Activated gamma-delta T cell treated with Interleukin-2 at 50 U/mL for 16 hours (primary cell): ENCODE measurements around the gene TLK2.
A peak's percentile ranks its signal among the peaks of the same experiment; 100 is the strongest.

Experiments used
- DNase-seq: peaks from one replicate; pipeline ENCODE4 v3.0.0-alpha.2; 2020

The TLK2 gene

DNA sequence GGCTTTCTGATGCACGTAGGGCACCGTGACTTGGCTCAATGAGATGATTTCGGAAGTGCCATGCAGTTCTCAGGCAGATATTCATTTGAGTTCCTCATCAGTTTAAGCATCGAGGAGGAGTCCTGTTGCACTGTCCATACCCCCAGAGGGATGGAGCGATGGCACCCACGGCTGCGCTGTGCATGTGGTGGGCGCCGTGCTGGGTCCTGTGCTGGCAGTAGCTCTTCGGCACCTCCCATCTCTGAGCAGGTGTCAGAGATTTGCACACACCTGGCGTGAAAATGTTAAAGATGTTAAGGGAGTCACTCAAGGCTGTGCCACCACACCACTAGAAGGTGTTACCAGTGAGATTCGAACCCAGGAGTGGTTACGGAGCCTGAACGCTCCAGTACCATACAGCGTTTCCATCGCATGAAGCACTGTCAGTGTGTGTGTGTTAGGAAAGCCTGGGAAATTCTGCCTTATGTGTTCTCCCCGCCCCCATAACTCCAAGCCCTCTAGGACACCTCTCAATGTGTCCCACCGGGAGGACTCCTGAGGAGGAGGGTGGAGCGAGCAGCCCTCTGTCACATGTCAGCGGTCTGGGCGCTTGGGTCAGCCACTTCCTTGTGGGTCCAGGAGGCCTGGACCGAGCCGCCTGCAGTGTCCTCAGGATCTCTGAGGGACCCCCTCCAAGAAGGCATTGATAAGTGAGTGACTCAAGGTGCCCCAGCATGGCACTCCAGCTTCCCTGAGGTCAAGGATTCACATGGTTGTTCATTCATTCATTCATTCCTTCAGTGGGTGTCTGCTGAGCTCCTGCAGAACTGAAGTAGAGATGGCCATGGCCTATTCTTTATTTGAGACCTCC lies 152.7 kb downstream of the TLK2 start:
- DNase-seq: no peak

DNA sequence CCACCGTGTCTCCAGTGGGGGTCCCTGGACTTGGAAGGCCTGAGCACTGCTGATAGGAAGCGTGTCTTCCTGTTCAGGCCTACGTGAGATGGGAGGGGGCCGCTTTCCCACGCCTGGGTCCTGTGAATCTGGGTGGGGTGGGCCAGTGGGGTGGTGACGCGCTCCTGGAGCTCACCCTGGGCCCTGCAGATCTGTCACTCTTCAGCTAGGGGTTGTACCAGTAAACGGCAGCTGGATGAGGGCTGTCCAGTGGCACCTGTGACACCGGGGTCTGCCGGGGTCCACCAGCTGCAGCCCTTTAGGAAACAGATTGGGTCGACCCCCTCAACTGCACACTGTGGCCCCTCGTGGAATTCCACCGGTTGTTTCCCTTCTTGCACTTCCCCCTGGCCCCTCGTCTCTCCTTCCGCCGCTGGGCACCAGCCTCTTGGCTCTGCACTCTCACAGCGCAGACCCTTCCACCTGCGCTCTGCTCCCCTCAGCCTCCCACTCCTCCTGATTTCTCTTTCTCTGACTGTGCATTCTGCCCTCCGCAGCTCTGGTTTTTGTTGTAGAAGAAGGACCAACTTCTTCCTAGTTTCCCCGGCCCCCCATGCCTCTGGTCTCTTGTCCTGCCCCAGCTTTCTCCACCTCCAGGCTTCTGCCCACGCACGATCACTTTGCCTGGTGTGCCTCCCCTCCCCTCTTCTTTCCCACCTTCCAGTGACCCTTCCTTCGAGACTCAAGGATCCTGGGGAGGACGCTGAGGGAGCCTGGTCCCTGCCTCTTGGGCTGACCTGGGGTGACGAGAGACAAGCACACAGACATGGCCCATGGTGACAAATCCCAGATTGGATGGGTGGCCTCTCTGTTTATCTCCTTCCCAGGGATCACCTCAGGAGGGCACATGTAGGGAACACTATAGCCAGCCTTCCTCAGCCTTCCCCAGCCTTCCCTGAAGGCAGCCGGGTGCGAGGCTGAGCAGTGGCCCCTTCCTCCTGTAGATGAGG lies 153.6 kb downstream of the TLK2 start:
- no peak for DNase-seq

DNA sequence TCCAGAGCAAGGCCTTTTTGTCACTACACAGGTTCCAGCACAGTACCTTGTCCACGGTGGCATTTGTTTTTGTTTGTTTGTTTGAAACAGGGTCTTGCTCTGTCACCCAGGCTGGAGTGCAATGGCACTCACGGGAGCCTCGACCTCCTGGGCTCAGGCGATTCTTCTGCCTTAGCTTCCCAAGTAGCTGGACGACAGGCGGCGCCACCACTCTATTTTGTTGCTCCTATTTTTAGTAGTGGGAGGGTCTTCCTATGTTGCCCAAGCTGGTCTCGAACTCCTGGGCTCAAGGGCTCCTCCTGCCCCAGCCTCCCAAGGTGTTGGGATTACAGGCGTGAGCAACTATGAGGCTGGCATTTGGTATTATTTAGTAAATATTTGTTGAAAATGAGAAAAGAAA lies 159.2 kb downstream of the TLK2 start:
- DNase-seq: no peak

DNA sequence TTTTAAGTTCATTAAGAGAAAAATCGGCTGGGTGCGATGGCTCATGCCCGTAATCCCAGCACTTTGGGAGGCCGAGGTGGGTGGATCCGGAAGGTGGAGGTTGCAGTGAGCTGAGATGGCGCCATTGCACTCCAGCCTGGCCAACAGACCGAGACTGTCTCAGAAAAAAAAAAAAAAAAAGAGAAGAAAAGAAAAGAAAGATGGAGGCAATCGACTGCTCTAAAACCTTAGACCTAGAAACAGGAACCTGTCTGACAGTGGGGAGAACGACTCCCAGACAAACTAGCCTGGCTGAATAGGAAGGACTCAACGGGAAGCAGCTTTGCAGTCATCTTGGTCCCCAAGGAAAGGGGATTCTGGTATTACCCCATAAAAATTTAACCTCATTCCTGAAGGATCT lies 162.5 kb downstream of the TLK2 start:
- no peak for DNase-seq

DNA sequence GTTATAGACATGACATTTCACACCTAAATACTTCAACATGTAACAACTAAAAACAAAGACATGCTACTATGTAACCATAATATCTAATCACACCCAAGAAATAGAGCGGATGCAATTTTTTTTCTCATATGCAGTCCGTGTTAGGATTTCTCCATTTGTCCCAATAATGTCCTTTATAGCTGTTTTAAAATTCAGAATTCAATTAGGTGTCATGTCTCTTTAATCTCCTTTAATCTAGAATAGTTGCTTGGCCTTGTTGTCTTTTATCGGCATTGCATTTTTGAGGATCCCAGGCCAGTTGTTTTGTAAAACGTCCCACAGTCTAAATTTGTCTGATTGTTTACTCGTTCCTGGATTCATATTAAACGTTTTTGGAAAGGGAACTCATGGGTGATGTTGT lies 163.3 kb downstream of the TLK2 start:
- no peak for DNase-seq

DNA sequence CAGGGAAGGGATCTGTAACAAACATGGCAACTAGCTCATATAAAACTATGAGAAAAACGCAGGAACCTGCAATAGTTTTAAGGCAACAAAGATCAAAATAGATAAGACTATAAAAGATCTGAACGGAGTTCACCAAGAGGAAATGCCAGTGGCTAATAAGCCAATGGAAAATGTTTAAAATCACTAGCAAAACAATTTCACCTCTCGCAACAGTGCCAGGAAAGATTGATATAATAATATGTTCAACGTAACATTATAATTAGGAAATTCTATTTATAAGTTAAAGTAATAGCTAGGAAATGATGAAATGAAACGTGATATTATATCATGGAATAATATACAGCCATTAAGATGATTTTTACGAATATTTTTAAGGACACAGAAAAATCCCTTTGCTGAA lies 164.9 kb downstream of the TLK2 start:
- no peak for DNase-seq

DNA sequence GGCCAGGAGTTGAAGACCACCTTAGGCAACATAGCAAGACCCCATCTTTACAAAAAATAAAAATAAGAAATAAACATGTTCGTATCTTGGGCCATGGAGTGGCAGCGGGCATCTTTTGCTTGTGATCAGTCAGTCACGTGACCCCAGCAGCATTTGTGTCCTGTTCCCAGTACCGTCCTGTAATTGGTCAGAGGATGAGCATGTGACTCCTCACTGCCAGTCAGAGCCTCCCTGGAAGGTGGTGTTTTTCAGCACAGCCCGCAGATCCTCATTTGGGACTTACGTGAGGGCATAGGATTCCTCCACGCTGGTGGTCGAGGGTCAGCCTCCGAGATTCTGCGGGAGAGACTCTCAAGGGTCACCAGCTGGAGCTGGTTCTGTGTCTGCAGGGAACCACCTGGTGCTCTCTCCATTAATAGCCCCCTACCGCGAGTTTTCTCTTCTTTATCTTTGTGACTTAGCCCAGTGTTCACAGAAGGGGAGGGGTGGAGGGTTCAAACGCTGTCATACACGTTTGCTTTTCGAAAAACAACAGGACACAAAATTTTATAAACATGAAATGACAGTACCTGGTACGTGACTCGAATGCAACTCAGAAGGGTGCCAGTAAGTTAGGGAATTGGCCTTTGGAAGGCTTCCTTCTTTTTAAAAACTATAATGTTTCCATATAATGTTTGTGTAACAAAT lies 166.0 kb downstream of the TLK2 start:
- no peak for DNase-seq

DNA sequence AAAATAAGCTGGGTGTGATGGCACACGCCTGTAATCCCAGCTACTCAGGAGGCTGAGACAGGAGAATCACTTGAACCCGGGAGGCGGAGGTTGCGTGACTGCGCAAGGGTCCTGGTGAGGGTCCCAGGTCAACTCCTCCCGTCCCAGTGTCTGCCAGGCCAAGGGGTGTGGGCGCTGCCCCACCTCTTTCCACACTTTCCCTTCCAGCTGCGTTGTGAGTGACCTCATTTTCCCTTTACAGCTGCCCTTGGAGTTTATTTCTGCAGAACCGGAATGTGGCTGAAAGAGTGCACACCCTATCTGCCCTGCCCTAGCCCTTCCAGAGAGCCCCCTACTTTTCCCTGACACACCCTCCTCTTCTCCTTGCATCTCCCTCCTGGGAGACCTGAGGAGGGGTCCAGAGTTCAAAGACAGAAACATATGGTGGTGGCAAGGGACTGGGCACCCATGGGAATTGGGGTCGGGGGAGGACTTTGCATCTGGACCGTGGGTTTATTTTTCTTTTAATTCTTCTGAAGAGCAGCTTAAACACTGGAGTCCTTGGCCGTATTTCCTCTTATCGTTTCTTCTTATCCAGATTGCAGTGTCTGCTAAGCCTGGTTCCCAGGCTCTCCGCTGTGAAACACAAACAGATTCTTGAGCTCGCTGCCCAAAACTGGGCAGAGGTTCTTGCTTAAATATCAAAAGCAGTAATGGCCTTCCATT lies 169.8 kb downstream of the TLK2 start:
- no peak for DNase-seq

DNA sequence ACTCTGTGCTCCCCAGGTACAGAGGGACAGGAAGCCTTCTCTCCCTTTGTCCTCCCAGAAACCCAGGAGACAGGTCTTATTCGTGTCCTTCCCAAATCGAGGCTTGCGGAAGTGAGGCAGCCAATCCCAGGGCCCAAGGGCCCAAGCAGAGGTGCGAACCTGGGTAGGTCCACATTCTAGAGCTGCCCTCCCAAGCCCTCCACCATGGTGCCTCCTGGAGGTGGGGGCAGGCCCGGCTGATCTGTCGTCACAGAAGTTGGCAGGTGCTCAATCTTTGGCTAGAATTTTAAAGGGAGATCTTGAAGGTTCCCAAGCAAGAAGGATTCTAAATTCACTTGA lies 170.3 kb downstream of the TLK2 start:
- no peak for DNase-seq

DNA sequence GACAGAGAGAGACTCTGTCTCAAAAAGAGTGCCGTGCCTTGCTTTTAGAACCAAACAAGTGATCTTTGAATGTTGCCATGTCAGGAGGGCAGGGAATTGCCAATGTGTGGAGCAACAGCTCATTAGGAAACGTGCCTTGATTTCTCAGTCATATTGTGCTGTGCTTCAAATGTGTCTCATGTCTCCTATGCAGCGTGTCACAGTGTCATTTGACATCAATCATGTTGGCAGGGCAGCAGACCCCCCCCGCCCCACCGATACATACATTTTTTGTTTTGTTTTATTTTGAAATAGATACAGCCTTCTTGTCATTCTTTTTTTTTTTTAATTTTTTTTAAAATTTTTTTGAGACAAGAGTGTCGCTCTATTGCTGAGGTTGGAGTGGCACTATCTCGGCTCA lies 170.9 kb downstream of the TLK2 start:
- no peak for DNase-seq

DNA sequence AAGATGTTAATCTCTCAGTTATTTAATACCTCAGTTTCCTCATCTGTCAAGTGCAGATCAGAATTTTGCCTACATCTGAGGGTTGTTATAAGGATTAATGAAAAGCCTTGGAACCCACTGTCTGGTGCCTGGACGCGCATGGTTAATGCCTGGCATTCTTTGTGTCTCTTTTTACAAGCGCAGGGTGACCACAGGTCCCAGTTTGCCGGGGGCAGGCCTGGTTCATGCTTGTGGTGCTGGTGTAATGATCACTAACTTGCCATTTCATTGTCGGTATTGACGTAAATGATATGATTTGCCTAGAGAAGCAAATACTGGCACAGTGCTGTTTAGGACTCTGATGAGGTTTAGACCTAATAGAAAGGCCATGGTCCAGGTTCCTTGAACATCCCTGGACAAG lies 172.0 kb downstream of the TLK2 start:
- DNase-seq: no peak

DNA sequence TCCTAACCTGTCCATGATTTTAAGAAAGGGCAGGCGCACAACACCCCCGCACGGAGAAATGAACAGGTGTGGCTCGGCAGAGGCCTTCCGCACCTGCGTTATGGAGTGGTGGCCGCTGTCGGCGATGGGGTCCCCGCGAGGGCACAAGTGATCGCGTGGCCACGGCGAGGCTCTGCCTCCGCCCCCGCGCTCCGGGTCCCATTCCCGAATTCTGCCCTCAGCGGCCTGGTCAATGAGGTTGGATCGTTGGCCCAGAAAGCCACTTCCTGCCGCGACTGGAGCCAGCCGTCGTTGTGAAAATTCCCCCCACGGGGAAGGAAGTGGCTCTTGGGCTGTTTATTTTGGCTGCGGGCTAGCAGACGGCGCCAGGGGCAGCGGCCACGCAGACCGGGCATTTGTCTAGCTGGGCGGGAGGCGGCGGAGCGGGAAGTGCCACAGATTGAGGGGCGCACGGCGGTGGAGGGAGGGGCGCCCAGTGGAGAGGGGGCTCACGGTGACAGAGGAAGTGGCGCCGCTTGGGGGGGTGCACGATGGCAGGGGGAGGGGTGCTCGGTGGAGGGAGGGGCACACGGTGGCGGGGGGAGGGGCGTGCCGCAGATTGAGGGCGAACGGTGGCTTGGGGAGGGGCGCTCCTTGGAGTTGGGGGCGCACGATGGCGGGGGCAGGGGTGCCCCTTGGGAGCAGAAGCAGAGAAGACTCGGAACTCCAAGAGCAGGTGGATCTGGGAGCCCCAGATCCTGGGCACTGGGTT lies 173.8 kb downstream of the TLK2 start:
- DNase-seq: peak; percentile 29

DNA sequence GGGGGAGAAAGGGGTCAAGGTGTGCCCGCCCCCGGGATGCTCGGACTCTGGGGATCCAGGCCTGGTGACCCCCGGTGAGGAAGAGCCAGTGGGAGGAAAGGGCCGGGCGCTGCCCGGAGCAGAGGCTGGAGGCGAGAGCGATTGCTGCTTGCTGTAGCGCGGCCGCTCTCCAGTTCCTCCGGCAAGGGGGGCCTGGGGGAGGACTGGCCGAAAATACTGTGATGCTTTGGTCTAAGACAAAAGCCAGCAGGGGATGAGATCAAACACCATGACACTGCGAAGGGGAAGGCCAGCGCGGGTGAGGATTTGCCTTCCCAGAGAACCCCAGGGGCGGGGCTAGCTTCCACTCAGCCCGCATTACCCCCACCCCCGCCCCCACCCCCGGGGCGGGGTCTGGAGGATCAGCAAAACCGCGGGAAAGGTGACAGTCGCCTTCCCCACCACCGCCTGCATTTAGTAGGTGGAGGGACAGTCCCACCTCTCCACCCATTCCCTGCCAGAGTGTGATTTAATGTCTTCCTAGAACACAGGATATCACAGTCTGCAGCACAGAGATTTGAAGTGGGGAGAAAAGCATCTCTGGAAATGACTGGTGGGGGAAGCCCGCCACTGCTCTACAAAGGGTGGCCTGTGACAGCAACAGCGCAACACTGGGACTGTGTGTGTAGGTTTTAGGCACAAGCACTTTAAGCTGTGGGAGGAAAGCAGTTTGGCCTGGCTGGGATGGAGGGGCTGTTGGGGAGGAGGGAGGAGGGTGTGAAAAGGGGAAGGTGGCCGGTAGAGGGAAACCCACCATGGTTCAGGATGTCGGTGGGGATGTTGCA lies 174.6 kb downstream of the TLK2 start:
- peak; percentile 31 for DNase-seq

DNA sequence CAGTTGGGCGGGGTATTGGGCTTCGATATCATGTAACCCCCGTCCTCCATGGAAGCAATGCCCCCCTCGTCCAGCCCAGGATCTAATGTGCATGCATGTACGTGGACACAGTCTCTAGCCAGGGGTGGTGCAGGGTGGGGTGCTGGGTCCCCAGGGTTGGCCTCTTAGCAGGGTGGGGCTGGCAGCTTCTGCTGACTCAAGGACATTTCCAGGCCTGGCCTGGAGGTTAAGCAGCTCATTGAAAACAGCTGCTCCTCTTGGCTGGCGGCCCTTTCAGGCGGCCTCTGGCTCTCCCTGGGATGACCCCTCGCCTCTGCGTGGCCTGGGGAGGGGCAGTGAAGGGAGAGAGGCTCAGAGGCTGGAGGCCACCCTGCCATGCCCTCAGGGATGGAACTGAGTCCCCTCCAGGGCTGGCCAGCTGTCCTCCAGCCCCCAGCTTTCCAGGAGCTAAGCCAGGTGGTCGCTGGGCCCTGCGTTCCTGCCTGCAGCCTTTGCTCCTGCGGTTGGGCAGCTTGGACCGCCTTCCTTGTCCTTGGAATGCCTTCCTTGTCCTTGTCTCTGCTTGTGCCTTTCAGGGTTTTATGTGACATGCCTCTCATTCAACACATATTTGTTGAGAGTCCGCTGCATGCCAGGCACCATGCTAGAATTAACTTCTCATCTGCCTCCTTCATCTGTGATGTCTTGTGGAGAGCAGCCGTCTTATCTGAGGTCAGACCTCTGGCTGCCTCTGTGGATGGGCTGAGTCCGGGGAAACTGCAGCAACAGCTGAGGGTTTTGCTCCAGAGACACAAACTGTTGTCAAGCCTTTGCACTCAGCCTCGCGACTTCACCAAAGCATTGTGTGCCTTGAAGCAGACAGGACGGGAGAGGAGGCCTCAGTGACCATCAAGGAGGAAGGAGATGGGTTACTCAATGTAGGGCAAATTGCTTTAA lies 175.5 kb downstream of the TLK2 start:
- DNase-seq: no peak

DNA sequence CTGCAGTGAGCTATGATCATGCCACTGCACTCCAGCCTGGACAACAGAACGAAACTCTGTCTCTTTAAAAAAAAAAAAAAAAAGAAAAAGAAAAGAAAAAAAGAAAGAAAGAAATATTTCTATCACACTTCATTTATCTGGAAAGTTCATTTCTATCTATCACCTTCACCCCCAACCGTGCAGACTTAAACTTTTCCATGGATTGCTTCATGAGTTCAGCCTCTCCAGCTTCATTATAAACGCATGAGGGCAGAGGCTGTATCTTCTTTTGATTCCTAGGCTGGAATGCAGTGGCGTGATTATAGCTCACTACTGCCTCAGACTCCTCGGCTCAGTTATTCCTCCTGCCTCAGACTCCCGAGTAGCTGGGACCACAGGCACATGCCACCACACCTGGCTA lies 177.0 kb downstream of the TLK2 start:
- no peak for DNase-seq

DNA sequence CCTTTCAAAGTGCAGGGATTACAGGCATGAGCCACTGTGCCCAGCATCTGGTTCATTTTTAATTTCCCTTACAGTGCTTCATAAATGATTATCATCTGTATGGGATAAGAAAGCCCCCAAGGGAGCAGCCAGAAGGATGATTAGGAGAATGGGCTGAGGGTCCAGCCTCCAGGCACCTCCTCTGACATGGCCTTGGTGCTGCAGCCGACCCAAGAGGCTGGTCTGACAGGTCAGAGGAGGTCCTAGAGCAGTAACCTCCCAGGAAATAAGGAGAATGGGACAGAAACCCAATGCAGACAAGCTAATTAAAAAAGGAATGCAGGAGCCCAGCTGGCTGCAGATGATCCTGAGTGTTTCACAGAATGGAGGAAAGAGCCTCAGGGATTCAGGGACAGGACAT lies 177.8 kb downstream of the TLK2 start:
- no peak for DNase-seq

DNA sequence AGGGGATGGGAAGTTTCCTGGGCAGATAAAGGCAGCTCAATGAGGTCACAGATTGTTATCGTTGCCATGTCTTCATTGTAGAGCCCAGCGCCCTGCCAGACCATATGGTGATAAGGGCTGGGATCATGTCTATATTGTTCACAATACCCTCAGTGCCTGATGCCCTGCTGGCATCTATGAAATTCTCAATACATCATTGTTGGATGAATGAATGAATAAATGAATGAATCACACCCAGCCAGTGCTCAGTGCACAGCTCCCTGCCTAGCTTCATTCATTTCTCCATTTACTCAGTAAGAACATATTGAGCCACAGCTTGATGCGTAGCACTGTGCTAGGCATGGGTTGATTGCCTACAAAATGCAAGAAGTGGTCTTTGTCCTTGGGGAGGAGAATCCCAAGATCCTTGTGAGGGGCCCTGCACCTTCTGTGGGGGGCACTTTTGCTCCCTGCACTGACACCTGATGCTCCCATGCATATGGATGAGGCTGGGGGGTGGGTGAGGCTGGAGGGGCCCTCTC lies 178.6 kb downstream of the TLK2 start:
- DNase-seq: no peak

DNA sequence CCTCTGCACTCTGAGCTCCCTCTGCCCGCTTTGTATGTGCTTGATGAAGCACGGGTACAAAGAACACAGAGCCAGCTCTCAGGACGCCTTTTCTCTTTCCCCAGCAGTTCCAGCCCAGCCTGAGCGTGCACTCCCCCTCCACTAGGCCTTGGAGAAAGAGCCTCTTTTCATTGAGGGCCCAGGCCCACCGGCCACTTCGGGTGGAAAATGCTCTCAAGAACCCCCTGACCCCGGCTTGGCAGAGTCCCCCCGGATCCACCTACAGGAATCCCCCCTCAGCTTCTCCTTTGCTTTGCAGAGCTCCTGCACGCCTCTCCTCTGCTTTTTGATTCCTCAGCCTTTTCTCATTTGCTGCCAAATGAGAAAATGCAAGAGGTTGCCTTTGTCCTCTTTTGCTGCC lies 179.1 kb downstream of the TLK2 start:
- no peak for DNase-seq

DNA sequence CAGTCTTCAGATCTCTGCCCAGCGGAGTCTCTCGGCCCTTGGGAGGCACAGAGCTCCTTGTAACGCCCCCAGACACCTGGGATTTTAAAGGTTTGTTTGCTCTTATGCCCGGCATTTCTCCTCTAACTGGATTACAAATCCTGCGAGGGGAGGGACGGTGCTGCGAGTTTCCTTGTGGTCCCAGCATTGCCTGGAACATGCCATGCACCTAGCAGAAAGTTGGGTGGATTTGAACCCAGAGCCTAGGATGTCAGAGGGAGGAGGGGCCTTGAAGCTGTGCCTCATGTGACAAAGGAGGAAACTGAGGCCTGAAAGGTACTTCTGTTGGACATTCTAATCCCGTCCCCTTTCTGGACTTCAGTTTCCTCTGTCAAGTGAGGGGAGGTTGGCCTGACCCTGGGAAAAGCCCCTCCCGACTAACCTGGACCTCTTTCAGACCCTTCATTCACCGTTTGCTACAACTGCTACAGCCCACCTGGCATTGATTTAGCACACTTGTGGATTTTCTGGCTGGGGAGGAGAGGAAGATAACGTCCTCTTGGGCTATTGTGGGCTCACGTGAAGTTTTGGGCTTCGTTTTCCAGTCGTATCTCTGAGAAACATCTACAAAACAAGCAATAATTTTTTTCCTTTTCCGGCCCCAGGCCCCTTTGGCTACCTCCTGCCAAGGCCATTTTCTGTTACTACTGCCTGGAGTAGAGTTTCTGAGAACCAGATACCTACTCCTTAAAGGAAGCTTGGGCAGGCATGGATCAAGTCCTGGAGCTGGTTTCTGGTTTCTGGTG lies 179.7 kb downstream of the TLK2 start:
- no peak for DNase-seq
